H4 (cell line): ENCODE results near the gene RBM6. TPM values are rescaled to one million over a fixed set of nuclear protein-coding genes. Genes with fewer than 3 reads are reported as not detected.
A peak's percentile ranks its signal among the peaks of the same experiment; 100 is the strongest.
"Not testable (repeated sequence)": the region's sequence is repeated elsewhere in the genome, so short reads cannot be mapped to it uniquely, and the experiment has no call there.

Source experiments
- DNase-seq: peaks from one replicate; pipeline ENCODE4 v3.0.0-alpha.2; 2015; ENCODE audit warnings: low spot score
- total RNA-seq: library from RNA; depleted of rRNA; stranded (reverse); fragments of >200 nt; shearing (Covaris generic); gene quantifications from 2 replicates; pipeline ENCODE4 v1.2.3, GENCODE V29; 2014

Gene RBM6
- total RNA-seq, 1 experiment from 2014 or later, result 17.1 TPM

- DNase-seq, result no peak
These were observed 27.1 kb upstream of the RBM6 start for GRCh38 chr3:49912881-49913281.

GRCh38 chr3:49914906-49915305 is 25.0 kb upstream of the RBM6 start:
- no peak for DNase-seq

GRCh38 chr3:49916686-49917085 is 23.3 kb upstream of the RBM6 start:
- DNase-seq, result no peak

GRCh38 chr3:49917806-49918590 is 22.0 kb upstream of the RBM6 start:
- not testable (repeated sequence) for DNase-seq

- no peak for DNase-seq
These were observed 15.3 kb upstream of the RBM6 start for GRCh38 chr3:49924683-49925082.

- no peak for DNase-seq
These were observed 14.5 kb upstream of the RBM6 start for GRCh38 chr3:49925485-49925884.

- no peak for DNase-seq
These were observed 13.7 kb upstream of the RBM6 start for GRCh38 chr3:49926117-49926728.

GRCh38 chr3:49927798-49928197 is 12.2 kb upstream of the RBM6 start:
- no peak for DNase-seq

GRCh38 chr3:49928481-49929017 is 11.4 kb upstream of the RBM6 start:
- no peak for DNase-seq

GRCh38 chr3:49929291-49930167 is 10.4 kb upstream of the RBM6 start, which contains the start of gene MON1A:
TSS of gene MON1A (minus strand) at chr3:49929811. CDS start at chr3:49913346, 16,465 bp downstream.
- peak; percentile 45 for DNase-seq

GRCh38 chr3:49930168-49930690 is 9.7 kb upstream of the RBM6 start:
- no peak for DNase-seq

- DNase-seq, result no peak
These were observed 9.0 kb upstream of the RBM6 start for GRCh38 chr3:49930922-49931321.

- DNase-seq, result not testable (repeated sequence)
These were observed 7.7 kb upstream of the RBM6 start for GRCh38 chr3:49932281-49932680.

- DNase-seq, result no peak
These were observed 2.9 kb upstream of the RBM6 start for GRCh38 chr3:49937090-49937489.

GRCh38 chr3:49940667-49941249 is 808 bp downstream of the RBM6 start:
- DNase-seq, result no peak

- no peak for DNase-seq
These were observed 2.7 kb downstream of the RBM6 start for GRCh38 chr3:49942651-49943050.

GRCh38 chr3:49952924-49953323 is 13.0 kb downstream of the RBM6 start:
- DNase-seq, result no peak

- DNase-seq, result no peak
These were observed 15.7 kb downstream of the RBM6 start for GRCh38 chr3:49955636-49956035.

GRCh38 chr3:49966233-49966942 is 26.4 kb downstream of the RBM6 start:
- no peak for DNase-seq

- DNase-seq, result no peak
These were observed 27.3 kb downstream of the RBM6 start for GRCh38 chr3:49967291-49967690.

- no peak for DNase-seq
These were observed 28.4 kb downstream of the RBM6 start for GRCh38 chr3:49968346-49968745.
